ENCODE data around the gene UBE4A.

UBE4A gene

DNA sequence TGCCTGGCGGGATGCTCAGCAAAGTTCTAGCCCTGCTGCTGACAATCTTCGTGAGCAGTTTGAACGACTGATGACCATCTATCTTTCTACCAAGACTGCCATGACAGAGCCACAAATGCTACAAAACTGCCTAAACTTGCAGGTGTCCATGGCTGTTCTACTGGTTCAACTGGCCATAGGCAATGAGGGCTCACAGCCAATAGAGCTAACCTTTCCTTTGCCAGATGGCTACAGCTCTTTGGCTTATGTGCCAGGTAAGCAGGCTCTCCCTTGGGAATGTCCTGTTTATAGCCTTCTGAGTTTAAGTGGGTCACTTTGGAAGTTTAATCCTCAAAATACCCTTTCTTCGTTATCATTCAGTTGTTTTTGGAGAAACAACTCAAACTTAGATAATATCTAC lies 20.1 kb downstream of the UBE4A start:
- no peak for DNase-seq (ENCODE audit: low spot score)
- TF ChIP-seq CTCF (IDR thresholded peaks at IDR 0.05; ENCODE audit: extremely low read depth, missing control alignments), result no peak

DNA sequence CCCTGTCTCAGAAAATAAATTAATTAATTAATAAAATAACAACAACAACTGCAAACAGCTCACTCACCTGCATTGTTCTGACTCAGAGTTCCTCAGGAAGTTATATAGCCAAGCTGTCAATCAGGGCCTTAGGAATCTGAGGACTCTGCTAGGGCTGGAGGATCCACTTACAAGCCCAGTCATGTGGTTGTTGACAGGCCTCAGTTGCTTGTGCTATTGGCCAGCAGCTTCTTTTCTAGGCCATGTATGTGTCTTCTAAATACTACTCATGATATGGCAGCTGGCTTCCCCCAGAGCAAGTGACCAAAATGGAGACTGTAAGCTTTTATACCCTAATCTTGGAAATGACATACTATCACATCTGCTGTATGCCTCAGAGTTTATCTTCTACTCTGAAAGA lies 21.2 kb downstream of the UBE4A start:
- no peak for TF ChIP-seq CTCF (IDR thresholded peaks at IDR 0.05; ENCODE audit: extremely low read depth, missing control alignments)
- DNase-seq (ENCODE audit: low spot score), result no peak

DNA sequence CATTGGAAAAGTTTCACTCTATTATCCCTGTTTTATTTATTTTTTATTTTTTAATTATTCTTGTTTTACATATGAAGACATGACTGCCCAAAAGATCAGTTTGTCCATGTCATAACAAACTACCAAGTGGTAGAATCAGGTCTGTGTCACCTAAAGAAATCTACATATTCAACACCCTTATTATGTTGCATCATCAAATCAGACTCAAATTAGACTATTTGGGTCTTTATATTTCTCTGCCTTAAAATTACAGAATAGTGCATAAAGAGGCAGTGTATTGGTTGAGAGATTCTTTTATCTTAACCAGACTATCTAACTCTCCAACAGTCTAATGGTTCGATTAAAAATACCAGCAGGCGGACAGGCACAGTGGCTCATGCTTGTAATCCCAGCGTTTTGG lies 23.6 kb downstream of the UBE4A start:
- no peak for TF ChIP-seq CTCF (IDR thresholded peaks at IDR 0.05; ENCODE audit: extremely low read depth, missing control alignments)
- no peak for DNase-seq (ENCODE audit: low spot score)

DNA sequence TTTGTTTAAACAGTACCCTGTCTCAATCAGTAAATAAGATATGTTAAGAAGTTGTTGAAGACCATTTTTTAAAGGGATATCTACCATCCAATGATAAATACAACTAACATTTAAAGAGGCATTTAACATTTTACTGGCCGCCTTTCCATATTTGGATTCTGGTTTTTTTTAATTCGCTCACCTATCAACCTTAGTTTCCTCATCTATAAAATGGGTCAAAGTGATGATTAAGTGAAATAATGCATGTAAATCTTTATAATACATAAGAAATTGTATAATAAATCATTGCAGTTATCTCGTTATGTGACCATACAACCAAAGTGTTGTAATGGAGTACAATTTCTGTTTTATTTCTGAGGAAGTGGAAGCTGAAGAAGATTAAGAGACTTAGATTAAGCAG lies 24.3 kb downstream of the UBE4A start:
- no peak for TF ChIP-seq CTCF (IDR thresholded peaks at IDR 0.05; ENCODE audit: extremely low read depth, missing control alignments)
- no peak for DNase-seq (ENCODE audit: low spot score)

DNA sequence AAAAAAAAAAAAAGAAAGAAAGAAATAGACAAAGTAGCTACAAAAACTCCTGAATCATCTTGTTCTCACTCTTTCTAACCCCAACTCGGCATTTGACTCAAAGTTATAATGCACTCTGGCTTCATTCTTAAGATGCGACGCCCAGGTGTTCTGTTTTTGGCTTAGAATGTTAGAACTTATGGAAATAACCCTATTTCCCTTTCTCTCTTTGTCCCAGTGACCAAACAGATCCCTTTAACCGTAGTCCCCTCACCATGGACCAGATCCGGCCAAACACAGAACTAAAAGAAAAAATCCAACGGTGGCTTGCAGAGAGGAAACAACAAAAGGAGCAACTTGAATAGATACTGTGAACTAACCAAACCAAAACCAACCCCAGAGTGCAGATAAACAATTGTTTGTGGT lies 36.7 kb downstream of the UBE4A start:
- no peak for TF ChIP-seq CTCF (IDR thresholded peaks at IDR 0.05; ENCODE audit: extremely low read depth, missing control alignments)
- no peak for DNase-seq (ENCODE audit: low spot score)

DNA sequence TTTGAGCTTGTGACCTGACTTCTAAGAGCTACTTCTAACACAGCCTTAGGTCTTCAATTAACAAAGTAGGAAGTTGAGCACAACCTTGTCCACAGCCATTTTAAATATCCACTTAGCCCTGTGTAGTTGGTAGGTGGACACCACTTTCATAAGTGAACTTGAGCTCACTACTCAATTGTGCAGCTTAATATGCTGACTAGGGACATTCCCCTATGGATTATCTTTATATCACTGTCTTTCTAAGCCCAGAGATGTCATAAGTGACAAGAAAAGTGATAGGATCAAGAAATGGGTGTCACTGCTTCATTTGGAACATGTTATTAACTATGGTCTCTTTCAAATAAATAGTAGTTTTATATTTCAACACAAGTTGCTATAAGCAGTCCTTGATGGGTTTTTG lies 38.0 kb downstream of the UBE4A start:
- no peak for TF ChIP-seq CTCF (IDR thresholded peaks at IDR 0.05; ENCODE audit: extremely low read depth, missing control alignments)
- no peak for DNase-seq (ENCODE audit: low spot score)

DNA sequence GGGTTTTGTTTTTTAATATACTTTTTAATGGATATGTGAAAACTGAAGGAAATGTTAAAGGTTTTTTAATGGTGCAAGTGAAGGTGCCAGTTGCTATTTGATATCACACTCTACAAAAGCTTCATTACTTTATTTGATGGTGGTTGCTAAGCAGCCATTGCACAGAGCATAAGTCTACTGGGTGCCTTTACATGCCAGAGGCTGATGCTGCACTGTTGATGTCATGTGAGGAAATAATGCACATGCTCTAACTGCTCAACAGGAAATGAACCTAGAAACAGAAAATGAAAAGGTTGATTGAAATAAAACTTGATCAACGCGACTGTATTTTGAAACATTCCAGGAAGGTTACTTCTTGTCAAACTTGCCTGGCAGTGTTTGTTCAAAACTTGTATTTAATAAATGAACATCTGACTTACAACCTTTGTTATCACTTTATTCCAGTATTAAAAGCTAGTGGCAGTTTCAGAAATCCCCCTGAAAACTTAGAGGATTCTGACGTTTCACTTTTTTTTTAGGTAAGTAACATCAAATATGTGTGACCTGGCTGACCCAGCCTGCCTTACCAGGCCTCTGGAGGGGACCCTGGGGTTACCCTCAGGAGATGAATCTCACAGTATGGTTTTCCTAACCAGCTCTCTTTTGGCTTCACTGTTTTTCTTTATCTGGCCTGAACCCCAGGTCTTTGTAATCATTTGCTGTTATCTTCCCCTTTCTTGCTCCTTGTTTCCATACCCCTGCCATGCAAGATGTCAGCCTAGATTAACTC lies 39.6 kb downstream of the UBE4A start:
- TF ChIP-seq CTCF (IDR thresholded peaks at IDR 0.05; ENCODE audit: extremely low read depth, missing control alignments), result no peak
- peak; percentile 12 for DNase-seq (ENCODE audit: low spot score)

All from GM20000 (cell line).